ENCODE data around the gene ZNF217.
"Not testable (repeated sequence)": the region's sequence is repeated elsewhere in the genome, so short reads cannot be mapped to it uniquely, and the experiment has no call there.

ZNF217 gene

DNA sequence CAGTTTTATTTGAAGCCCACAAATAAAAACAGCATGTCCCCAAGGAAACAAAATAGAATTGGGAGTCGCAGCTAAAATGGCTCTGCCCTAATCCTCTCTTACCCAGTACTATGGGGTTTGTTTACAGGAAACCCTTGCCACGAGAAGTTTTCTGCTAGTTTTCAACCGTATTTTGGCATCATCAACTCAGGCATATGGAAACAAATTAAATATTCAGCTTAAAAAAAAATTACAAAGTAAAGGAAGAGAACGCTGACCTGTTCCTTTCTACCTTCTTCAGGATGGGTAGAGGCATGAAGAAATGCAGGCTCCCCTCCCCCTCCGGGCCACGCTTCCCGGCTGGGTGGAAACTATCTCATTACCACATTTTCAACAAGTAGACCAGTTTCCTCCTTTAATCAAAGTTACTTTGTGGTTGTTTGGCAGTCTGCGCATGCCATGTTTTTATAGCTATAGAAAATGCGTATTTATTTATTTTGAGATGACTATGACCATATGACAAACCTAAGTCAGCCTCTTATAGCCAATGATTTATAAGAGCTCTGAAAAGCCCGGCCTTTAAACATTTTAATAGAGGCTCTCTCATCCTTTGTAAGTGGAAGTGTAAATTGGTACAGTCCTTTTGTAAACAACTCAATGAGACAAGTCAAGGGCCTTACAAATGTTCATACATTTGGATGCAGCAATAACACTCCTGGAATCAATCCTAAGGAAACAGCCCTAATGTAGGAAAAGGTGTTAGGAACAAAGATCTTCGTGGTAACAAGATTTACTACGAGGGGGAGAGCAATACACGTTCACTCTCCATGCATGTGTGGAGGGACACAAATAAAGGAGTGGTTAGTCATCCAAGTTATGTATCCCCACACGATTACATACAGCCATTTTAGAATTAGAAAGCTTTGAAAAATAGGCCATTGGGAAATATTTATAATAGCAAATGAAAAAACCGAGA lies 16.1 kb upstream of the ZNF217 start:
- no peaks in the 10 kb centered on the region for H3K36me3 ChIP-seq
- H3K27me3 ChIP-seq (ENCODE audit: insufficient read depth, low read depth, severe bottlenecking), result no peaks in the 10 kb centered on the region
- no peak for DNase-seq
- H3K4me3 ChIP-seq (ENCODE audit: low read depth, low read length), result no peak overlapping the region
- H3K27ac ChIP-seq, result no peak overlapping the region
- TF ChIP-seq, protein P1, sequence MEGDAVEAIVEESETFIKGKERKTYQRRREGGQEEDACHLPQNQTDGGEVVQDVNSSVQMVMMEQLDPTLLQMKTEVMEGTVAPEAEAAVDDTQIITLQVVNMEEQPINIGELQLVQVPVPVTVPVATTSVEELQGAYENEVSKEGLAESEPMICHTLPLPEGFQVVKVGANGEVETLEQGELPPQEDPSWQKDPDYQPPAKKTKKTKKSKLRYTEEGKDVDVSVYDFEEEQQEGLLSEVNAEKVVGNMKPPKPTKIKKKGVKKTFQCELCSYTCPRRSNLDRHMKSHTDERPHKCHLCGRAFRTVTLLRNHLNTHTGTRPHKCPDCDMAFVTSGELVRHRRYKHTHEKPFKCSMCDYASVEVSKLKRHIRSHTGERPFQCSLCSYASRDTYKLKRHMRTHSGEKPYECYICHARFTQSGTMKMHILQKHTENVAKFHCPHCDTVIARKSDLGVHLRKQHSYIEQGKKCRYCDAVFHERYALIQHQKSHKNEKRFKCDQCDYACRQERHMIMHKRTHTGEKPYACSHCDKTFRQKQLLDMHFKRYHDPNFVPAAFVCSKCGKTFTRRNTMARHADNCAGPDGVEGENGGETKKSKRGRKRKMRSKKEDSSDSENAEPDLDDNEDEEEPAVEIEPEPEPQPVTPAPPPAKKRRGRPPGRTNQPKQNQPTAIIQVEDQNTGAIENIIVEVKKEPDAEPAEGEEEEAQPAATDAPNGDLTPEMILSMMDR (IDR thresholded peaks at IDR 0.05; ENCODE audit: low read depth, low read length), result no peak
- no peaks in the 10 kb centered on the region for H3K9me3 ChIP-seq (ENCODE audit: severe bottlenecking)

DNA sequence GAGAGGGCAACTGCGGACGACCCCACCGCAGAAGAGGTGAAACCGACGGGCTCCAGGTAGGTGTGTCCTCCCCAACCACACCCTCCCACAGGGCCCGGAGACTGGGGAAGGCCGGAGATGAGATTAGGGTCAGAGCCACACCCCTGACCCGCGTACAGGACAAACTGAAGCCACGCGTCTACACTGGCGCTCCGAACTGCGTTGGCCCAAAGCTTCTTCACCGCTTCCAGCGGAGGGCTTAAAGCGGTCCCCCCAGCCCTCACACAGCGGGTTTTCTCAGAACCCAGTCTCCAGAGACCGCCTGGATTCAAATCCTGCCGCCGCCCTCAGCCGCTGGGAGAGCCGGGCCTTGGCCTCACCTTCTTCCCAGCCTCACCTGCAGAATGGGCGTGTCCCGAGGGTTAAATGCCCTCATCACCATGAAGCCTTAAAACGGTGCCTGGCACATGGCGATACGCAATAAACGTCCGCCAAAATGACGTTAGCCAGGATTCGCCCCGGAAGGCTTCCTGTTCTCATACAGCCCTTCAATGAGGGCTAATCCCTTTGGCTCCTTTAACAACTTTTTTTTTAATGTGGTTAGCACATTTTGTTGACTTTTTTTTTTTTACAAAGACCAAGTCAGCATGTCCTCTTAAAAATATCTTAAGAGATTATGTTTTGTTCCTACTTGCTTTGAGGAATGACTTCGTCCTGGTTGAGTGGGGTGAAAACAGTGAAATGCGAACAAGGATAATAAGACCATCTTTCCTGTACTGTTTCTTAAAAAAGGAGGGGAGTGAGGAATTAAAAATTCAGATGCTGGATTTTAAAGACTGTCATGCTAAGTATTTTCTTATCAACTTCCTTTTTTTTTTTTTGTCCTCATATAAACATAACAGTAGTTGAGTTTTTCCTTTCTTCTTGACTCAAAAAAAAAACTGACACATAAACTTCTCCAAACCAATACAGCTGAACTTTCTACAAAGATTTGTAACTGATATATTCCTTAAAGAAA lies 15.1 kb upstream of the ZNF217 start:
- Histone ChIP-seq H3K36me3 (no peaks in the 10 kb centered on the region), H3K27ac (no peak overlapping the region), H3K4me3 (ENCODE audit: low read depth, low read length) (no peak overlapping the region), H3K27me3 (ENCODE audit: insufficient read depth, low read depth, severe bottlenecking) (no peaks in the 10 kb centered on the region), H3K9me3 (ENCODE audit: severe bottlenecking) (no peaks in the 10 kb centered on the region)
- TF ChIP-seq, protein P1 (IDR thresholded peaks at IDR 0.05; ENCODE audit: low read depth, low read length), result no peak
- DNase-seq, result no peak

DNA sequence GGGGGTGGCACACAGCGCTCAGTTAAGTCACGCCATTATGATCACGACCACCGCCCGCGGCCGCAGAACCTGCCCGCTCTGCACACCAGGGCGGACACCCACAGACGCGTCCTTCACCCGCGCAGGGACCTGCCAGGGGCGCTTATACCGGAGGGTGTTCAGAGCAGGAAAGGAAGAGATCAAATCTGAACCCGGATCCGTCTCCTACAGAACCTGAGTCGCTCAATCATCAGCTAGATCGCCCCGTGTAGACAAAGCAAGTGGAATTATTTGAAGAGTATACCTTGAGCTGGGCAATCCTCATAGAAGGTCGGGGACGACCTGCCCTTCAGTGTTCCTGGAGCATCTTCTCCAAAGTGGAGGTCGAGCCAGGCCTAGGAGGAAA lies 14.4 kb upstream of the ZNF217 start:
- H3K9me3 ChIP-seq (ENCODE audit: severe bottlenecking), result no peaks in the 10 kb centered on the region
- no peak overlapping the region for H3K27ac ChIP-seq
- no peak overlapping the region for H3K4me3 ChIP-seq (ENCODE audit: low read depth, low read length)
- no peaks in the 10 kb centered on the region for H3K36me3 ChIP-seq
- TF ChIP-seq, protein P1 (IDR thresholded peaks at IDR 0.05; ENCODE audit: low read depth, low read length), result no peak
- no peaks in the 10 kb centered on the region for H3K27me3 ChIP-seq (ENCODE audit: insufficient read depth, low read depth, severe bottlenecking)
- DNase-seq, result no peak

DNA sequence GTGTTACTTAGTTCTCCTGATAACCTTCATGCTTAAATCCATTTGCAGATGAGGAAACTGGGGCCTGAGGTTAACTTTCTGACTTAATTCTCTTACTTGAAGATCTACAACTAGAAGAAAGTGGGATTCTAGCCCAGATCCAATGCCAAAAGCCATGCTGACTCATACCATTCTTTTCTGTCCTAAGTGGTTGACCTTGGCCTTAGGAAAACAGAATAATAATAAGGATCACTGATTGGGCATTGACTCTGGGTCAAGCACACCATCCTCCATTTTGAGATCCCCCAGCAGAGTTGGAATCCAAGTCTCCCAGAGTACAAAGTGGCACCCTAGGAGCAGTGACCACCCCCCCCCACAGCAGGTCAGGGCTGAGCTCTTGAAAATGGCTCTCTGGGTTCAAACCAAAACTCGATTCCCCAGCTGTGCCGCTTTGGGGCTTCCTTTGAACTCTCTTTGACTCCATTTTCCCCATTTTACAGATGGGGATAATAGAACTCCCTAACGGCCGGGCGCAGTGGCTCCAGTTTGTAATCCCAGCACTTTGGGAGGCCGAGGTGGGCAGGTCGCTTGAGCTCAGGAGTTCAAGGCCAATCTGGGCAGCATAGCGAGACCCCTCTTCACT lies 12.8 kb upstream of the ZNF217 start:
- Histone ChIP-seq H3K27ac (no peak overlapping the region), H3K27me3 (ENCODE audit: insufficient read depth, low read depth, severe bottlenecking) (no peaks in the 10 kb centered on the region), H3K4me3 (ENCODE audit: low read depth, low read length) (no peak overlapping the region), H3K36me3 (no peaks in the 10 kb centered on the region), H3K9me3 (ENCODE audit: severe bottlenecking) (no peaks in the 10 kb centered on the region)
- DNase-seq, result no peak
- TF ChIP-seq, protein P1 (IDR thresholded peaks at IDR 0.05; ENCODE audit: low read depth, low read length), result no peak

DNA sequence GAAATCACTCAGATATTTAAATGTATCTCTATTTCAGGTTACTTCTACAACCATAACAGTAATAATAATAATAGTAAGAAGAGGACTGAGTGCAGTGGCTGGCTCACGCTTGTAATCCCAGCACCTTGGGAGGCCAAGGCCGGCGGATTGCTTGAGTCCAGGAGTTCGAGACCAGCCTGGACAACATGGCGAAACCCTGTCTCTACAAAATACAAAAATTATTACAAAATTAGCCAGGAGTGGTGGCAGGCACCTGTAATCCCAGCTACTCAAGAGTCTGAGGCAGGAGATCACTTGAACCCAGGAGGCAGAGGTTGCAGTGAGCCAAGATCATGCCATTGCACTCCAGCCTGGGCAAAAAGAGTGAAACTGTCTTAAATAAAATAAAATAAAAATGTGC lies 11.8 kb upstream of the ZNF217 start:
- DNase-seq; H3K36me3 ChIP-seq; H3K4me3 ChIP-seq (ENCODE audit: low read depth, low read length); H3K27ac ChIP-seq; H3K9me3 ChIP-seq (ENCODE audit: severe bottlenecking); H3K27me3 ChIP-seq (ENCODE audit: insufficient read depth, low read depth, severe bottlenecking): not testable (repeated sequence)

DNA sequence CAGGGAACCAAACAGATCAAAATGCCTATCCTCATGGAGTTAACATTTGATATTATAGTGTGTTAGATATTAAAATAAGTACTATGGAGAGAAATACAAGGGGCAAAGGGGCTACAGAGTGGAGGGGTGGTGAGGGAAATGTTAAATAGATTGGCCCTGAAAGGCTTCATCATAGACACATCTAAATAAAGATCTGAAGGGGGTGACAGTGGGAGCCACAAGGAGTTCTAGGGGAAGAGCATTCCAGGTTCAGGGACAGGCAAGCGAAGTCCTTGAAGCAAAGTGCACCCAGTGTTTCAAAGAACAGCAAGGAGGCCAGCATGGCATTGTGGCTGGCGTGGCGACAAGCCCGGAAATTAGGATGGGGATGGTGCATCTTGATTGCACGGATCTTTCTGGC lies 11.2 kb upstream of the ZNF217 start:
- H3K4me3 ChIP-seq (ENCODE audit: low read depth, low read length); H3K9me3 ChIP-seq (ENCODE audit: severe bottlenecking); H3K27ac ChIP-seq; H3K27me3 ChIP-seq (ENCODE audit: insufficient read depth, low read depth, severe bottlenecking); DNase-seq; H3K36me3 ChIP-seq: not testable (repeated sequence)

All from WERI-Rb-1 (cell line).